Left renal cortex interstitium (tissue), 4 donors: ENCODE results near the gene IL4R. TPM values are rescaled to one million over a fixed set of nuclear protein-coding genes. Genes with fewer than 3 reads are reported as not detected.
"Not testable (repeated sequence)": the region's sequence is repeated elsewhere in the genome, so short reads cannot be mapped to it uniquely, and the experiment has no call there.

Source experiments
- DNase-seq, 4 donors: peaks; one replicate each; pipeline ENCODE4 v3.0.0-alpha.2; 2013; ENCODE audit warnings: low read depth in 4 of 4, low spot score in 2 of 4, missing footprints in 1 of 4
- polyA plus RNA-seq, 4 donors: library from polyadenylated mRNA; unstranded; fragments of 120-200 nt; gene quantifications; one replicate each; pipeline ENCODE4 v1.2.1, GENCODE V29; 2013; ENCODE audit not compliant: insufficient read length in 4 of 4

The IL4R gene
- 10 to 100 TPM; 14.2 to 22.9 (median 19.1) TPM for polyA plus RNA-seq

DNA sequence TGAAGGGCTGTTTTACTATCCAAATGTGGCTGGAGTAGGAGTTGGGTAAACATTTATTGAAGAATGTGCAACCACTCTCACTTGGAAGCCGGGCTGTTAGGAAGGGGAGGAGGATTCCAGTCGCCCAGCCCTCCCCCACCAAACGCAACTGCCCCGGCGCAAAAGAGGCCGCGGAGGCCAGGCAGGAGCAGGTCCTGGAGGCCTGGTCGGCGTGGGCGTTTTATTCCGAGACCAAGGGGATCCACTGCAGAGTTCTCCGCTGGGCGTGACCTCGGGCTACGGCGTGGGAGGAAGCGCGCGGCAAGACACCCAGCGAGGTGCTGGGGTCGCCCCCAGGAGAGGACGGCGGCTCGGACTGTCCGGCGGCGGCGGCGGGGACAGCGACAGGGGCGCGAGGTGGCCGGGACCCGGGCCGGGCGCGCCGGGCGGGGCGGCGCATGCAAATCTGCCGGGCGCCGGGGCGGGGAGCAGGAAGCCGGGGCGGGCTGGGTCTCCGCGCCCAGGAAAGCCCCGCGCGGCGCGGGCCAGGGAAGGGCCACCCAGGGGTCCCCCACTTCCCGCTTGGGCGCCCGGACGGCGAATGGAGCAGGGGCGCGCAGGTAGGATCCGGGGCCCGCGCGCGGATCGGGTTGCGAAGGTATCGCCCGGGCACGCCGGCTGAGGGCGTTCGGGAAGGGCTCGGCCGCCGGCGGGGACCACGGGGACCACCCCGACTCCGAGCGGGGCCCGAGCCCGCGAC is at the start of gene IL4R:
IL4R (plus strand) TSS at position 553 of the 739 bp plus-strand sequence. CDS start 26,230 bp downstream, outside the sequence.
- peak in 1 of 4 donors; percentile 41 for DNase-seq

DNA sequence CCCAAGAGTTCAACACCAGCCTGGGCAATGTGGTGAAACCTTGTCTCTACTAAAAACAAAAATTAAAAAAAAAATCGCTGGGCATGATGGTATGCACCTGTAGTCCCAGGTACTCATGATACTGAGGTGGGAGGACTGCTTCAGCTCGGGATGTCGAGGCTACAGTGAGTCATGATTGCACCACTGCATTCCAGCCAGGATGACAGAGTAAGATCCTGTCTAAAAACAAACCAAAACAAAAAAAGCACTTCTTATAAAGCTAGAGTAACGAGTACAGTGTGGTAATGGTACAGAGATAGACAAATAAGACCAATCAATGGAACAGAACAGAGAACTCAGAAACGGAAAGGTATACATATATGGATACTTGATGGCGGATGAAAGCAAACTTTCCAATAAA is 49.6 kb upstream of the IL4R start:
- DNase-seq: no peak

DNA sequence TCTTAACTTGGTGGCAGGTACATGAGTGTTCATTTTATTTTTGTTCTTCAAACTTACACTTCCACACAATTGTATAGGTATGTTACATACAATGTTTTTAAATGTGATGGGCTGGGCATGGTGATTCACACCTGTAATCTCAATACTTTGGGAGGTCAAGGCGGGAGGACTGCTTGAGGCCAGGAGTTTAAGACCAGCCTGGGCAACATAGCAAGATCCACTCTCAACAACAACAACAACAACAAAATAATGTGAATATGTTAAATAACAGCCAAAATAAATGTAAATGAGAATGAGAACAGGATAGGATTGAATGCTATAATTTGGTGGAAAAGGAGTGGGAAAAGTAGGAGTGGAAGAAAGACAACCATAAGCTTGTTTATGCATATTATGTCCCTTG is 47.8 kb upstream of the IL4R start:
- DNase-seq: no peak

DNA sequence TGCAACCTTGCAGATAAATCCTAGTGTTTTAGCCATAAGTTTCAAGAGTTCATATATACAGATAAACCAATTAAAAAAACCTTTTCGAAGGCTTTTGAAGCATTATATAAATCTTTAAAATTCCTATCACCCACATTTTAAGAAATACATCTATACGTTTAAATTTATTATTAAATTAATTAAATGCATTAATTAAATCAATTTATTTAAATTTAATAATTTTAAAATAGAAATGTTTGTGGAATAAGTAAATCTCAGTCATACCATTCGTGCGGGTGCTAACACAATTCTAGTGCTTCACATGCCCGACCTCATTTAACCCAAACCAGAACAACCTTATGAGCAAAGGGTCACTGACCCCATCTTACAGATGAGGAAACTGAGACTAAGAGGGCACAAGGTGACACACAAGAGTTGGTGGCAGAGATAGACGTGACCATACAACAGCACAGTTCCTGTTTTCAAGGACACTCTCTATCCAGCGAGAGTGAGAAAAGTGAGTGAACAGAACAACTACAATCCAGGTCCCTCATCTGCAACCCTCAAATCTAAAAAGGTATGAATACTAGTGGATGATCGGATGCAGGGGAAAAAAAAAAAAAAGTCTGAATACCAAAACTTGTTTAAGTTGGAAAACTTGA is 46.6 kb upstream of the IL4R start:
- no peak for DNase-seq

DNA sequence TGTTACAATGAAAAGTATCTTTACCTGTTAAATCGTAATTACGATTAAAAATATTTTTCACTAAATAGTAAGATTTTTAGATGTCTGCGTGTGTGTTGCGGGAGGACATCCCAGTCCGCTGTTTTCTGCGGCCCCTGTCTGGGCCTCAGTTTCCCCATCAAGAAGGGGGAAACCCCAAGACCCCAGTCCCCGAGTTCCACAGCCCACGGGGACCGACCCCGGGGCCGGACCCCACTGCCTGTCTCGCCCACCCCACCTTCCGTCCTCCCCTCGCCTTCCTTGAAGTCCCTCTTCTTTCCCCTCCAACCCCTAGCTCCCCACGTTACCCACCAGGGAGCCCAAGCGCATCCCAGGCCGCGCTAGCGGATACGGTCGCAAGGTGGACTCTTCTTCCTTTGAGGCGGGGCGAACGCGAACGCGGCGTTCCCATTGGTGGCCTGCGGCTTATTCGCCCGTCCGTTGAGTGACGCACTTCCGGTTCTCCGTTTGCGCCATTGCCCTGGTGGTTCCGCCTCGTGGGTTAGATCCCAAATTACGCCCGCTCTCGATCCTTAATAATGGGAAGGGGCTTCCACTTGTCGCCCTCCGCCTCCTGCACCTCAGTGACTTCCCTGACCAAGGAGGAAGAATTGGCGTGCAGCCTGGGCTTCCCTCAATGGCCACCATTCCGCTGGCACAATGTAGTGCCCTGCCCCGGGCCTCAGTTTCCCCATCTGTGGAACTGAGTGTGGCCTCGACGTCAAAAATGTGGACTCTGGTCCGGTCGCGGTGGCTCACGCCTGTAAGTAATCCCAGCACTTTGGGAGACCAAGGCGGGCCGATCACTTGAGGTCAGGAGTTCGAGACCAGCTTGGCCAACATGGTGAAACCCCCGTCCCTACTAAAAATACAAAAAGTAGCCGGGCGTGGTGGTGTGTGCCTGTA is 45.1 kb upstream of the IL4R start, which contains the start of gene NSMCE1:
NSMCE1 (minus strand) TSS at position 397 of the 924 bp plus-strand sequence. CDS start 11,202 bp downstream, outside the sequence.
- DNase-seq: peak; percentile 87 to 96 (median 92)

DNA sequence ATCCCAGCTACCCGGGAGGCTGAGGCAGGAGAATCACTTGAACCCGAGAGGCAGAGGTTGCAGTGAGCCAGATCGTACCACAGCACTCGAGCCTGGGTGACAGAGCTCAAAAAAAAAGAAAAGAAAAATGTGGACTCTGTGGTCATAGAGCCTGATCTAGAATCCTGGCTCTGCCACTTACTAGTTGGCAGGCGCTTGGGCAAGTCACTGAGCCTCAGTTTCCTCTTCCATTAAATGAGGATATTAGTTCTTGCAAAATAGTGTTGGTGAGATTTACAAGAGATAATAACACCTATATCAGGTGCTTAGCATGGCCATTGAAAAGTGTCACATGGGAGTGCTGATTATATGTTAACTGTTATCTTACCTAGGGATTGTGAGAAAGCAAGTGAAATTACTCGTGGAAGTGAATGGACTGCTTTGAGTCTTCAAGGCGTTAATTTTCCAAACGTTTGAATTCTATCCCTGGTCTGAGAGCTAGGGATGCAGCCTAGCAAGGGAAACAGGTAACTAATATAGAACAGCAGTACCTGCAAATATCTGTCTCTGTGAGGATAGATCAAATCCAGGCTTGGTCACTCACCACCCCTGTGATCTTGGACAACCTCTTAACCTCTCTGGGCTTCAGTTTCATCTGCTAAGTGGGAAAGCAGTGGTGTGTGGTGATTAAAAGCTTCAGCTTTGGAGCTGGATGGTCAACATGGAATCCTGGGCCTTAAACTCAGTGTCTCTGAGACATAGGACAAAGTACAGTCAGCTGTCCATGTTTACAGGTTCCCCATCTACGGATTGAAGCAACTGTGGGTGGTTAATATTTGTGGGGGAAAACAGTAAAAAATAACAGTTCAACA is 44.2 kb upstream of the IL4R start:
- no peak for DNase-seq

DNA sequence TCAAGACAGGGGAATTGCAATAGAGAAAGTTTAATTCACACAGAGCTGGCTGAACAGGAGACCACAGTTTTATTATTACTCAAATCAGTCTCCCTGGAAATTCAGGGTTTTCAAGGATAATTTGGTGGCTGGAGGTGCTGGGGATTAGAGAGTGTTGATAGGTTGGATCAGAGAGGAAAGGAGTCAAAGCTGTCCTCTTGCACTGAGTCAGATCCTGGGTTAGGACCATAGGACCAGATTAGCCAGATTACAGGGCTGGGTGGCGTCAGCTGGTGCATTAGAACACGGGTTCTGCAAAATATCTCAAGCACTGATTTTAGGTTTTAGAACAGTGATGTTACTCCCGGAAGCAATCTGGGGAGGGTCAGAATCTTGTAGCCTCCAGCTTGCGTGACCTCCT is 43.4 kb upstream of the IL4R start:
- no peak for DNase-seq

DNA sequence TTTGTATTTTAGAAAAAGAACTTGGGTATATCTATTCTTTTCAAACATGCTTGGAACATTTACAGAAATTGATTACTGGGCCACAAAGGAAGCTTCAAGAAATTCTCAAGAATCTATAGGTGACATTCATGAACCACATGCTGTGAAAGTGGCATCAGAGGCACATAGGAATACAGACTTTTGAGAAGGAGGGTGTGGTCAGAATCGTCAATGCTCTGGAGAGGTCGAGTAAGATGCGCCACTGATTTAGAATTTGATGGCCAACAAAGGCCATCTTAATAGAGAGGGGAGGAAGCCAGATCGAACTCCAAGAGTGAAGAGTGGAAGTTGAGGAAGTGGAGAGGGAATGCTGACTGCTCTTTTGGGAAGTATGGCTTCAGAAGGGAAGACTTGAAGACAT is 41.7 kb upstream of the IL4R start:
- no peak for DNase-seq

DNA sequence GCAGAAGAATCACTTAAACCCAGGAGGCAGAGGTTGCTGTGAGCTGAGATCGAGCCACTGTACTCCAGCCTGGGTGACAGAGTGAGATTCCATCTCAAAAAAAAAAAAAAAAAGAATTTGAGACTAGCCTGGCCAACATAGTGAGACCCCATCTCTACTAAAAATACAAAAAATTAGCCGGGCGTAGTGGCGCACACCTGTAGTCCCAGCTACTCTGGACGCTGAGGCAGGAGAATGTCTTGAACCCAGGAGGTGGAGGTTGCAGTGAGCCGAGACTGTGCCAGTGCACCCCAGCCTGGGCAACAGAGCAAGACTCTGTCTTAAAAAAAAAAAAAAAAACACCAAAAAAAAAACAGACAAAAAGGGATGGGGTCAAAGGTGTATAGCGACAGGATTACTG is 41.1 kb upstream of the IL4R start:
- DNase-seq: not testable (repeated sequence)

DNA sequence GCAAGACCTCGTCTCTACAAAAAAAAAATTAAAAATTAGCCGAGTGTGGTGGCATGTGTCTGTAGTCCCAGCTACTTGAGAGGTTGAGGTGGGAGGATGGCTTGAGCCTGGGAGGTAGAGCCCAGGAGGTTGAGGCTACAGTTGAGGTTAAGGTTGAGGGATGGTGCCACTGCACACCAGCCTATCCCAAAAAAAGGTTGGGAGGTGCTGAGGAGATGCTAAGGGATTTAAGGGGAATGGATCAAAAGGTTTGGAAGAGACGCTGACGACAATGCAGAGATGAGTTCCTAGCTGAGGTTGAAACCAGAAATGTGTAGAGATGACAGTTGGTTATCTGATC is 40.5 kb upstream of the IL4R start:
- no peak for DNase-seq

DNA sequence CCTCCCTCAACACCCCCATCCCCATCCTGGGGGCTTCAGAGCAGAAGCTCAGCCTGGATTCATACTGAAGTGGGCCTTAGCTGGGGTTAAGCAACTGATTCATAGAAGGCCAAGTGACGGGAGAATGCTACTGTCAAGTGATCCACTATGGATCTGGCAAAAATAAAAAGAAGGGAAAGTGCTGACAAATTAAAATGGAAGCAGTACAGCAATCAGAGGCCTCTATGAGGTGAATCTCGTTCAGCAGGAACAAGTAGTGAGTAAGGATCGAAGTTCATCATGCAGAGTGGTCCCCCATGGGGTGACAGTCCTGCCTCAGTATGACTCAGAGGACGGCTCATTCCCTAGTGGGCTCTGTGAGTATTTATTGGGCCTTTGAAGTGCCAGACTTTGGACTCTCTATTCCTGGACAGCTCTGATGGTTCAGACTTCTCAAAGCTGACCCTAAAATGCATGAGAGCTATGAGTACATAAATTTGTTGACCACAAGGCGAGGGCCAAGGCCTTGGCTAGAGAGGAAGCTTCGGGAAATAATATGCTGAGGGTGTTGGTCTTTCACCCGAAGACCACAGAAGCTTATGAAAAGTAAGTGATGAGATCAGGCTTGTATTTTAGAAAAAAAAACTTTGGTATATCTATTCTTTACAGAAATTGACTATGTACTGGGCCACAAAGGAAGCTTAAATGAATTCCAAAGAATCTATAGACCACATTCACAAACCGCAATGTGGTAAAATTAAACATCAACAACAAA is 39.9 kb upstream of the IL4R start:
- DNase-seq: no peak

DNA sequence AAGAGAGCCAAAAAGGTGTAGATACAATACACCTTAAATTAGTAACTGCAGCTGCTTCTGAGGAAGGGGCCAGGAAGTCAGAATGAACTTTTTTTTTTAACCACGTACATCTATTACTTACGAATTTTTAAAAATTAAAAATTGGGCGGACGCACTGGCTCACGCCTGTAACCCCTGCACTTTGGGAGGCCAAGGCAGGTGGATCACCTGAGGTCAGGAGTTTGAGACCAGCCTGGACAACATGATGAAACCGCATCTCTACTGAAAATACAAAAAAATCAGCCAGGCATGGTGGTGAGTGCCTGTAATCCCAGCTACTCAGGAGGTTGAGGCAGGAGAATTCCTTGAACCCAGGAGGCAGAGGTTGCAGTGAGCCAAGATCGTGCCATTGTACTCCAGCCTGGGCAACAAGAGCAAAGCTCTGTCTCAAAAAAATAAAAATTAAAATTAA is 39.3 kb upstream of the IL4R start:
- DNase-seq: not testable (repeated sequence)

DNA sequence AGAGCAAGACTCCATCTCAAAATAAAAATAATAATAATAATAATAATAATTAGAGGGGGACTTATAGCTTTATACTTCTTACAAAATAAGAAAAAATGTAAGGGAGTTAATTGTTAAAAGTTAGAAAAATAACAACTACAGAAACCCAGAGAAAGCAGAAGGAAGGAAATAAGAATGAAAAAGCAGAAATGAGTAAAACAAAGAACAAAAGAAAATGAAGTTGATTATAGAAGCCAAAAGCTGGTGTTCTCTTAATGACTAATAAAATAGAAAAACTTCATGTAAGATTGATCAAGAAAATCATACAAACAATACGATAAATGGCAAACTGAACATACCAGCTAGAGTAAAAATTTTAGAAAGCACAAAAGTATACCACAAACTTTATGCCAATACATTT is 38.4 kb upstream of the IL4R start:
- no peak for DNase-seq

DNA sequence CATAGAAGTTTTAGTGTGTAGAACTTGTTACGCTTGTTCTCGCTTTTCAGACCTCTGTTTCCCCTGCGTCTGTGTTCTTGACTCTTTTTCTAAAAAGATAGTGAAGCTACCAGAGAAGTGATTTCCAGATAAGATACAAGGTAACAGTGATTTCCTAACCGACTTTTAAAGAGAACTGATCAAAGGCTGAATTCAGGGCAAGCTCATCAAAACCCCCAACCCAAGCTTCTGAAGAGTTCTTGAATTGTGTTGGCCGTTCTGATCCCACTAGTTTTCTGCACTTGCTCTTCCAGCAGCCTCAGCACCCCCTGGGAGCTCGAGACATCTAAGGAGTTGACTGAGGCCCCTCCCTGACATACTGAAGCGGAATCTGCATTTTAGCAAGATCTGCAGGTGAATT is 32.5 kb upstream of the IL4R start:
- no peak for DNase-seq

DNA sequence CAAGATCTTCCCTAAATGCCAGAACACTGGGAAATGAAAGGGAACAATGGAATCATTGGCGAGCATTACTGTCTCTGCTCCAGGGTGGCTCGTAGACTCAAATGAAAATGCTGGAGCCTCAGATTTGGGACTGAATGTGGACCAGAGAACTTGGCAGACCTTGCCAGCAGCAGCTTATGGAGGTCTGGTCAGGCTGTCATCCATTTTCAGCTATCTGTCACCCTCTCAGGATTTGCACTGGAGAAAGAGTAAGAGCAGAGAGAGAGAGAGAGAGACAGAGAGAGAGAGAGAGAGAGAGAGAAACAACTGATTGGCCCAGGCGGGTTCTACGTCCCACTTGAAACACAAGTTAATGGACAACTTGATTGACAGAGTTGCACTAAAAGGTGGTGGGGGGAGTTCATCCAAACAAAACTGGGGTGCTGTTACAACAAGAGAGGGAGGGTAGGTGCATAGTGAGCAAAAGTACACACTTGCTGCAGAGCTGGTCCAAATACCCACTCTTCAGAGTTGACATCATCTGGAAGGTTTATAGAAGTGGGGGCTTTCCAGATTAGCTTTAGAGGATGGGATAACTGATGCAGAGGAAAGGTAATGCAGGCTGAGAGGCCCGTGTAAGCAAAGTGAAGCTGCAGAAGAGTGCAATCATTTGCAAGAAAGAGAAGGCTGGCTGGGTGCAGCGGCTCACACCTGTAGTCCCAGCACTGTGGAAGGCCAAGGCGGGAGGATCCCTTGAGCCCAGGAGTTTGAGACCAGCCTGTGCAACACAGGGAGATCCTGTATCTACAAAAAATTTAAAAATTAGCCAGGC is 28.7 kb upstream of the IL4R start:
- no peak for DNase-seq

DNA sequence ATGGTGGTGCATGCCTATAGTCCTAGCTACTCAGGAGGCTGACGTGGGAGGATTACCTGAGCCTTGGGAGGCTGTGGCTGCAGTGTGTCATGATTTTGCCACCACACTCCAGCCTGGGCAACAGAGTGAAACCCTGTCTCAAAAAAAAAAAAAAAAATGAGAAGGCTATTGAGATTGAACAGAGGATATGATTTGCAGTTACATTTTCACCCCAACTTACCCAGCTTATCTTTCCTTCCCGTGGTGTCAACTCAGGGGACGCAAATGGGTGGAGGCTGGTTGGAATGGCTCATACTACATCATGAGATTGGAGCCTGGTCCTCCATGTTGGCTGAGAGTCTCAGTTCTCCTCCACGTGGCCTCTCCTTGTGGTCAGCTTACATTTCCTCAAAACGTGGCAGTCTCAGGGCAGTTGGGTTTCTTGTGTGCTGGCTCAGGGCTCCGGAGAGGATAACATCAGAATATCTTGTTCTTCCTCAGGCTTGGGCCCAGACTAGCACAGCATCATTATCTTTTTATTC is 28.0 kb upstream of the IL4R start:
- DNase-seq: no peak

DNA sequence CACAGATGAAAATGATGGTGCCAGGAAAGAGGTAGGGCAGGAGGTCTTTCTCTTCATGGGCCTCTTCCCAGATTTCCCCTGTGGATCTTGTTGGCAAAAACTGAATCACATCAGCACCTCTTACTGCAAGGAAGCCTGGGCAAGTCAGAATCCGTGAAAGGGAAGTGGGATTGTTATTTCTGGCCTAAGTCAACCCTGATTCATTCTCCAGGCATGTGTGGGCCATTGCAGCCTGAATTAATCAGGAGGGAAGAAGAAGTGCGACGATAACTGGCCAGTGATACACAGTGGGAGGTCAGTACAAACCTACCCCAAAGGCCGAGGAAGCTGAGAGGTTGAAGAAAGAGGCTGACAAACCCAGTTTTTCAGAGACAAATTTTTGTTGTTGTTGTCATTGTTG is 27.3 kb upstream of the IL4R start:
- no peak for DNase-seq

DNA sequence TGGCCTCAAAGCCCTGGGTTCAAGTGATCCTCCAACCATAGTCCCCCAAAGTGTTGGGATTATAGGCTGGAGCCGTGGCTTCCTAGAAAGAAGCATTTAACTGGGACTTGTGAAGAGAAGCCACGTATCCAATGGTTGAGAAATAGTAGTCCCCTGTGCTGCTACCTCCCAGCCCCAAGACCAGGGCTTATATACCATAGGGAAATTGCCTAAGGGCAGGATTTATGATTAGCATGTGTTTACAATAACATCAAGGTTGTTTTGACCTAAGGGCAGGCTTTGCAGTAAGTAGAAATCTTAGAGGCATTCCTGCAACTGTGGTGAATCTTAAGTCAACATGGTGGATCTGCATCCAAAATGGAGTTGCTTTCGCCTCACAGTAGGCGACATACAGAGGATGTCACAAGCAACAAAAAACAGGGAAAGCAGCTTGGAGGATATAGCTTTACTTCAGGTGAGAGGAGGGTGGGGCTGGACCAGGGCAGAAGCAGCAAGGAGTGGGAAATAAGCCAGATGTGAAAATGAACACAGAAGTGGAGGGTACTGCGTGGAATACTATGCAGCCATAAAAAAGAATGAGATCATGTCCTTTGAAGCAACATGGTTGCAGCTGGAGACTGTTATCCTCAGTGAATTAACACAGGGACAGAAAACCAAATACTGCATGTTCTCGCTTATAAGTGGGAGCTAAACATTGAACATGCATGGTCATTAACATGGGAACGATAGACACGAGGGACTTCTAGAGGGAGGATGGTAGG is 26.5 kb upstream of the IL4R start:
- DNase-seq: no peak
